ENCODE results near the gene CUBN.

The CUBN gene

DNA sequence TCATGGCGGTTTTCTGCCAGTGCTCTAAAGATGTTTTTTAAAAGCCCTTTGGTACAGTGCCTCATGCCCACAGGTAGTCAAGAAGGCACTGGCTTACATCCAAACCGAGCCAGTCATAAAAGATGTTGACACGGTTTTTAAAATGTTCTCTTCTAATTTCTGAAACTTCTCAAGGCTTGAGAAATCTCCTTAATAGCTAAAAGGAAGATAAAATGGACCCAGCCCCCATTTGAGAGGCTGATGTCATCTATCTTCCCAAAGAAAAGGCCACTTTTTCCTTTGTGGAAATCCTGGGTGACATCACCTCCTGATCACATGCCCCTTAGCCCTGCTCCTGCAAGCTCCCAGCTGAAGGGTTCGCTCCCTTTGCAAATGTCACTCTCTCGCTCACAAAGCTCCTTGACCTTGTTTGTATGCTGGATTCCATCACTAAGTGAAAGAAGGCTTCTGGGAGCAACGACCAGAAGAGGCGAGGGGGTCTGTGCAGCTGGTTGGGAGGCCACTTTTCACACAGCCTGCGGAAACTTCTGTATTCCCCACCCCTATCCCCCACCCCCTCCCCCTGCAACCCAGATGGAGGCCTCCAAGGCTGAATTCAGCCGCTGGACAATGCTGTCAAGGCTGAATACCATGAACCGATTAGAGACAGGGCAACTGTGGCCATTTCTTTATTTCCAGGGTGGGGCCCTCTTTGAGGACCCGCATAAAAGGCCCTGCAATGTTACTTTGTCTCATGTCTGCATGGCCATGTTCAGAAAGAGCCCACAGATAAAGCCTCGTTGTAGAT, 122.8 kb downstream of the CUBN start:
- TF ChIP-seq, protein P1, sequence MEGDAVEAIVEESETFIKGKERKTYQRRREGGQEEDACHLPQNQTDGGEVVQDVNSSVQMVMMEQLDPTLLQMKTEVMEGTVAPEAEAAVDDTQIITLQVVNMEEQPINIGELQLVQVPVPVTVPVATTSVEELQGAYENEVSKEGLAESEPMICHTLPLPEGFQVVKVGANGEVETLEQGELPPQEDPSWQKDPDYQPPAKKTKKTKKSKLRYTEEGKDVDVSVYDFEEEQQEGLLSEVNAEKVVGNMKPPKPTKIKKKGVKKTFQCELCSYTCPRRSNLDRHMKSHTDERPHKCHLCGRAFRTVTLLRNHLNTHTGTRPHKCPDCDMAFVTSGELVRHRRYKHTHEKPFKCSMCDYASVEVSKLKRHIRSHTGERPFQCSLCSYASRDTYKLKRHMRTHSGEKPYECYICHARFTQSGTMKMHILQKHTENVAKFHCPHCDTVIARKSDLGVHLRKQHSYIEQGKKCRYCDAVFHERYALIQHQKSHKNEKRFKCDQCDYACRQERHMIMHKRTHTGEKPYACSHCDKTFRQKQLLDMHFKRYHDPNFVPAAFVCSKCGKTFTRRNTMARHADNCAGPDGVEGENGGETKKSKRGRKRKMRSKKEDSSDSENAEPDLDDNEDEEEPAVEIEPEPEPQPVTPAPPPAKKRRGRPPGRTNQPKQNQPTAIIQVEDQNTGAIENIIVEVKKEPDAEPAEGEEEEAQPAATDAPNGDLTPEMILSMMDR (IDR thresholded peaks at IDR 0.05; ENCODE audit: low read depth, low read length), result no peak
- TF ChIP-seq MYC (IDR thresholded peaks at IDR 0.05; ENCODE audit: low read depth, low read length) (no peak), POLR2A (IDR thresholded peaks at IDR 0.05; ENCODE audit: extremely low read depth, insufficient read length) (no peak)
- TF ChIP-seq, protein P2, sequence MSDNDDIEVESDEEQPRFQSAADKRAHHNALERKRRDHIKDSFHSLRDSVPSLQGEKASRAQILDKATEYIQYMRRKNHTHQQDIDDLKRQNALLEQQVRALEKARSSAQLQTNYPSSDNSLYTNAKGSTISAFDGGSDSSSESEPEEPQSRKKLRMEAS (IDR thresholded peaks at IDR 0.05; ENCODE audit: low read depth, low read length), result no peak
- no peak overlapping the region for H3K4me3 ChIP-seq (ENCODE audit: low read depth, low read length)
- no peak for DNase-seq (ENCODE audit: low read depth)

DNA sequence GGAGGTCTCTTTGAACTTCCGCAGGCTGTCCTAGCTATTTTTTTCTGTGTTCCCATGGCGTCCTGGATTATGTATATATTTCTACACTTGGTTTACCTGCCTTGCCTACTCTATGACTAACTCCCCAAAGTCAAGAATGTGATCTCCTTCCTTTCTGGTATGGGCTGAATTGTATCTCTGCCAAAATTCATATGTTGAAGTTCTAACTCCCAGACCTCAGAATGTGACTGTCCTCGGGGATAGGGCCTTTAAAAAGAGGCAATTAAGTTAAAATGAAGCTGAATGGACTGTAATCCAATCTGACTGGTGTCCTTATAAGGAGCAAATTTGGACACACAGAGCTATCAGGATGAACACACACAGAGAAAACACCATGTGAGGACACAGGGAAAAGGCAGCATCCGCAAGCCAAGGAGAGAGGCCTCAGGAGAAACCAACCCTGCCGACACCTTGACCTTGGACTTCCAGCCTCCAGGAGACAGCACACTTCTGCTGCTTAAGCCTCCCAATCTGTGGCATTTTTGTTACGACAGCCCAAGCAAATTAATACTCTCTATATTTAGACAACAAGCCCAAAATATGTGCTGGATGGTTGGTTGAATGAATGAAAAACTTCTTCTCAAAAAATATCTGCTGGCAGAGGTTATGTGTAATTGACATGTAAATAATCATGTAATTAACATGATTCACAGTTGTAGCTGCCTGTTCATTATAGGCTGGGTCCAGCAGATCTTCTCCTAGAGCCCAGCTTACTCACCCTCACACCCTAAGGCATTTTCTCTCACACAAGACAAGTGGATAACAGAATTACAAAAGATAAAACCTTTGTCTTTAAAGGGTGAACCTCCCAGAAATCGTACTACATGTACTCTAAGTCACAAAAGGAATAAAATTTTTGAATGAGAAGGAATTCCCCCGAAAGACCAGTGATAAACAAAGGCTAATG, 123.7 kb downstream of the CUBN start:
- no peak overlapping the region for H3K4me3 ChIP-seq (ENCODE audit: low read depth, low read length)
- no peak for DNase-seq (ENCODE audit: low read depth)
- TF ChIP-seq POLR2A (IDR thresholded peaks at IDR 0.05; ENCODE audit: extremely low read depth, insufficient read length) (no peak), MYC (IDR thresholded peaks at IDR 0.05; ENCODE audit: low read depth, low read length) (no peak)
- TF ChIP-seq, protein P2 (IDR thresholded peaks at IDR 0.05; ENCODE audit: low read depth, low read length), result no peak
- TF ChIP-seq, protein P1 (IDR thresholded peaks at IDR 0.05; ENCODE audit: low read depth, low read length), result no peak

DNA sequence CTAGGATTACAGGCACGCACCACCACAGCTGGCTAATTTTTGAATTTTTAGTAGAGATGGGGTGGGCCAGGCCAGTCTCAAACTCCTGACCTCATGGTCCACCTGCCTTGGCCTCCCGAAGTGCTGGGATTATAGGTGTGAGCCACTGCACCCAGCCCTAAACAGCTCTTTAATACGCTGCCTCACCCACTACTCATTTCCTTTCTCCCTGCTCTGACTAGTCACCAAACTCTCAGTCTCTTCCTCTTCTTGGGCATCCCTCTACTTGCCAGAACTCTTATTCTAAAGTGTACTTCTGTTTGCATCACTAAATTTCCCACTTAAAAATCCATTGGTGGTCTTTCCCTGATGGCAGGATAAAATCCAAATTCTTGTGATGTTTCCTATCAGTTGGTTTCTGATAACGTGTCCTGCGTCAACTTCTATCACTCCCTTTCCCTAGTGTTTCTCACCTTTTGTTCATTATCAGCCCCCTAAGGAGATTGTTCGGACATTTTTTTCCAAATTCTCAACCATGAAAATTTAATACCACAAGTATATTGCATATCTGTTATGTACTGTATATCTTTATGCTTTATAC, 124.7 kb downstream of the CUBN start:
- no peak for DNase-seq (ENCODE audit: low read depth)
- no peak for TF ChIP-seq MYC (IDR thresholded peaks at IDR 0.05; ENCODE audit: low read depth, low read length)
- TF ChIP-seq, protein P2 (IDR thresholded peaks at IDR 0.05; ENCODE audit: low read depth, low read length), result no peak
- TF ChIP-seq POLR2A (IDR thresholded peaks at IDR 0.05; ENCODE audit: extremely low read depth, insufficient read length), result no peak
- TF ChIP-seq, protein P1 (IDR thresholded peaks at IDR 0.05; ENCODE audit: low read depth, low read length), result no peak
- H3K4me3 ChIP-seq (ENCODE audit: low read depth, low read length), result no peak overlapping the region

DNA sequence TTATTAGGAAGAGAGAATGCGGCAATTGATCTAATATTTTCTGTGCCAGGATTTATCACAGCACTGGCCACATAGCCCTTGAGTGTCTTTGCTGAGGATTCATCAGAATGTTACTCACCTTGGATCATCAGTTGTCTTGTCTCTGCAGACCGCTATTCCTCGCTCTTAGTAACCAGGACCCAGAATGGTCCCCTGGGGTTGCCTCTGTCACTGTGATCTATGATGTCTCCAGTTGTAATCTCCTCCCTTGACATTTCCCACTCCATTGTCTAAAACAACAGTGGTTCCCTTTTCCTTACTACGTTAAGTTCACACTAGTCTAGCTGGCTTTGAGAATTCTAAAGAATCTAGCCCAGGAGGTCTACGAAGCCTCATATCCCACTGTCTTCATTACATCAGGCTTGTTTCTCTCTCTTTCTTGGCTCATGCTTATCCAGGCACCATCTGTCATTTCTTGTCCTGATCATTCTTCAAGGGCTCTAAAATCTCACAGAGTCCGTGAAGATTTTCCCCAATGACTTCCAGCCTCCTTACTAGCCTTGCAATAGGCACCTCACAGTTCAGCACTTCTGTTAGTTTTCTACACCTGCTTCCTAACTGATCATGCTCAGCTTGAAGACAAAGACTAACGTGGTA, 125.8 kb downstream of the CUBN start:
- no peak overlapping the region for H3K4me3 ChIP-seq (ENCODE audit: low read depth, low read length)
- TF ChIP-seq, protein P1 (IDR thresholded peaks at IDR 0.05; ENCODE audit: low read depth, low read length), result no peak
- TF ChIP-seq POLR2A (IDR thresholded peaks at IDR 0.05; ENCODE audit: extremely low read depth, insufficient read length), result no peak
- TF ChIP-seq MYC (IDR thresholded peaks at IDR 0.05; ENCODE audit: low read depth, low read length), result no peak
- TF ChIP-seq, protein P2 (IDR thresholded peaks at IDR 0.05; ENCODE audit: low read depth, low read length), result no peak
- DNase-seq (ENCODE audit: low read depth), result no peak

DNA sequence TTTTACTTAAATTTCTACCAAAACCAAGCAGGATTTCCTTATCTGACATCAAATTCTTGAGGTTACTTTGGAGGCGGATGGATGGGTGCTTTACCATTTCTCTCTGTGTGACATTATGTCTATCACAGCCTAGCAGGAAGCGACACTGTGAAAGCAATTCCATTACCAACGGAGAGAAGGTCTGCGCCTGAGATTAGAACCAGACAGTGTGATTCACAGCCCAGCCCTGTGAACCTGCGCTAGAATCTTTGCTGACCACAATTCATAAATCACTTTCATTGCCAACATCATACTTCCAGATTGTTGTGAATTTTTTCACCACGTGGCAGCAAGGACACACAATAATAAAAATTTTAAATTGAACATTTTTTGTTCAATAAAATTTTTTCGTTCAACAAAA, 126.5 kb downstream of the CUBN start:
- no peak overlapping the region for H3K4me3 ChIP-seq (ENCODE audit: low read depth, low read length)
- TF ChIP-seq, protein P1 (IDR thresholded peaks at IDR 0.05; ENCODE audit: low read depth, low read length), result no peak
- no peak for TF ChIP-seq POLR2A (IDR thresholded peaks at IDR 0.05; ENCODE audit: extremely low read depth, insufficient read length)
- TF ChIP-seq, protein P2 (IDR thresholded peaks at IDR 0.05; ENCODE audit: low read depth, low read length), result no peak
- no peak for TF ChIP-seq MYC (IDR thresholded peaks at IDR 0.05; ENCODE audit: low read depth, low read length)

More for the DNA sequence above, 126.5 kb downstream of the CUBN start:
- no peak for DNase-seq (ENCODE audit: low read depth)
